Stimulated activated CD8-positive, alpha-beta memory T cell treated with anti-CD3 and anti-CD28 coated beads, Interleukin-7, amount 100 ng/mL, for 4 hours (primary cell): Measurements from ENCODE around the gene LMNB1.
A peak's percentile ranks its signal among the peaks of the same experiment; 100 is the strongest.
"Not testable (repeated sequence)": the region's sequence is repeated elsewhere in the genome, so short reads cannot be mapped to it uniquely, and the experiment has no call there.

Experiments
- DNase-seq, 2 donors: peaks; one replicate each; pipeline ENCODE4 v3.0.0-alpha.2; 2020; ENCODE audit warnings: low read depth in 2 of 2

The LMNB1 gene

GRCh38 chr5:126776499-126777256 is at the start of gene LMNB1:
LMNB1 (plus strand) TSS chr5:126777136; CDS start chr5:126777509, 373 bp downstream.
- peak; percentile 81 to 93 for DNase-seq

GRCh38 chr5:126732716-126733115 is 44.2 kb upstream of the LMNB1 start:
- no peak for DNase-seq

GRCh38 chr5:126734573-126734972 is 42.4 kb upstream of the LMNB1 start:
- not testable (repeated sequence) for DNase-seq

- no peak for DNase-seq
Measured at GRCh38 chr5:126736141-126736540, 40.8 kb upstream of the LMNB1 start.

- no peak for DNase-seq
Measured at GRCh38 chr5:126741361-126741760, 35.6 kb upstream of the LMNB1 start.

- no peak for DNase-seq
Measured at GRCh38 chr5:126742425-126742824, 34.5 kb upstream of the LMNB1 start.

GRCh38 chr5:126744836-126745235 is 32.1 kb upstream of the LMNB1 start:
- no peak for DNase-seq

- DNase-seq: no peak
Measured at GRCh38 chr5:126745259-126745992, 31.5 kb upstream of the LMNB1 start.

- no peak for DNase-seq
Measured at GRCh38 chr5:126746290-126746689, 30.6 kb upstream of the LMNB1 start.

GRCh38 chr5:126752081-126752785 is 24.7 kb upstream of the LMNB1 start:
- DNase-seq: no peak

GRCh38 chr5:126753227-126753626 is 23.7 kb upstream of the LMNB1 start:
- no peak for DNase-seq

GRCh38 chr5:126754609-126755008 is 22.3 kb upstream of the LMNB1 start:
- DNase-seq: no peak

- DNase-seq: no peak
Measured at GRCh38 chr5:126755593-126755992, 21.3 kb upstream of the LMNB1 start.

GRCh38 chr5:126757713-126758357 is 19.1 kb upstream of the LMNB1 start:
- DNase-seq: no peak

- DNase-seq: no peak
Measured at GRCh38 chr5:126763371-126763770, 13.6 kb upstream of the LMNB1 start.

- no peak for DNase-seq
Measured at GRCh38 chr5:126769703-126770102, 7.2 kb upstream of the LMNB1 start.

GRCh38 chr5:126773536-126773935 is 3.4 kb upstream of the LMNB1 start:
- DNase-seq: not testable (repeated sequence)

- DNase-seq: not testable (repeated sequence)
Measured at GRCh38 chr5:126774595-126774994, 2.3 kb upstream of the LMNB1 start.

- DNase-seq: peak in 1 of 2 donors; percentile 47
Measured at GRCh38 chr5:126777257-126777974, 480 bp downstream of the LMNB1 start.

- DNase-seq: peak; percentile 87
Measured at GRCh38 chr5:126777975-126778674, 1.2 kb downstream of the LMNB1 start.
